ENCODE measurements around the gene LEP.
"Not testable (repeated sequence)": the region's sequence is repeated elsewhere in the genome, so short reads cannot be mapped to it uniquely, and the experiment has no call there.

LEP gene

DNA sequence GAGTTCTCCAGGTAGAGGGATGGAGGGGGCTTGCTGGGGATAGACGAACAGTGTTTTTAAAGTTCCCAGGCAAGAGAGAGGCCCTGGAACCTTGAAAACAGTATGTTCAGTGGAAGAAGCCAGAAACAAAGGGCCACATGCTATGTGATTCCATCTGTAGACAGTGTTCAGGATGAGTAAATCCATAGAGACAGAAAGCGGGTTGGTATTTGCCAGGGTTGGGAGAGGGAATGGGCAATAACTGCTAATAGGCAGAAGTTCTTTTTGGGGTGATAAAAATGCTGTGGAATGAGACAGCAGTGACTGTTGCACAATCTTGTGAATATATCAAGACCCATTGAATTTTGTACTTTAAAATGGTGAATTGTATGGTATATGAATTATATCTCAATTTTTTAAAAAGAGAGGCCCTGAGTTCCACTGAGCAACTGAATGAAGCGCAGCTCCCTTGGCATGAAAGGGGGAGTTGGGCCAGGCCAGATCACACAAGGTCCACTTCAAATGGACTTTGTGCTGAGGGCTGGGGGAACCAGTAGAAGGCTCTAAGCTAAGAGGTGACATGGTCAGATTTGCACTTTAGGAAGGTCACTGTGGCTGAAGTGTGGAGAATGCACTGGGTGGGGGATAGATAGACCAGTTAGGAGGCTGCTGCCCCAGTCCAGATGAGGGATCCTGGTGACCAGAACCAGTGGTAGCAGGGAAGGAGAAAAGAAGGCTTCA lies 34.0 kb downstream of the LEP start:
- H3K27me3 ChIP-seq (ENCODE audit: insufficient read depth, insufficient read length): no peaks in the 10 kb centered on the region
- H3K36me3 ChIP-seq (ENCODE audit: insufficient read depth, insufficient read length, low read length): no peaks in the 10 kb centered on the region
- H3K9ac ChIP-seq (ENCODE audit: insufficient read length, low read depth): no peak overlapping the region
- no peak overlapping the region for H3K4me3 ChIP-seq (ENCODE audit: insufficient read length, low read depth)
- TF ChIP-seq YY1 (IDR thresholded peaks at IDR 0.05; ENCODE audit: insufficient read depth, insufficient read length): no peak
- TF ChIP-seq SUZ12 (IDR thresholded peaks at IDR 0.05; ENCODE audit: extremely low read depth, insufficient read depth, insufficient read length): no peak
- no peak for TF ChIP-seq ZNF274 (IDR thresholded peaks at IDR 0.05; ENCODE audit: low read depth, low read length)
- H3K9me3 ChIP-seq (ENCODE audit: insufficient read depth, low read length): peaks cover under 1% of the 10 kb centered on the region
- peaks cover 2% of the 10 kb centered on the region for H3K4me1 ChIP-seq (ENCODE audit: insufficient read depth, insufficient read length)
- no peak for DNase-seq (ENCODE audit: low read depth, low spot score)

DNA sequence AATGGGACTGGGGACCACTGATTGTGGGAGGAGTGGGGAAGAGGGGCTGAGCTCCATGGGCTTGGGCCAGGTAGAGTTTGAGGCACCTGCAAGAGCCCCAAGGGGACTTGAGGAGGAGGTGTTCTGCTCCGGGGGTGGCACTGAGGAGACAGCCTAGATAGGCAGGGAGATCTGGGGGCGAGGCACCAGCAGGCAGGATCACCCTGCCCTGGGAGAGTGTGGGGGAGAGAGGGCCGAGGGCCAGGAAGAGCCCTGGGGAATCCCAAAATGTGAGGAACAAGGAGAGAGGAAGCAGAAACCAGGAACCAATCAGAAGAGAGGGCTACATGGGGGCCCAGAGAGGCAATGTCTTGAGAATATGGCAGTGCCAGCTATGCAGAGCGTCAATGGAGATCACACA lies 34.6 kb downstream of the LEP start:
- peaks cover 2% of the 10 kb centered on the region for H3K4me1 ChIP-seq (ENCODE audit: insufficient read depth, insufficient read length)
- no peak overlapping the region for H3K4me3 ChIP-seq (ENCODE audit: insufficient read length, low read depth)
- no peak for DNase-seq (ENCODE audit: low read depth, low spot score)
- no peaks in the 10 kb centered on the region for H3K27me3 ChIP-seq (ENCODE audit: insufficient read depth, insufficient read length)
- H3K36me3 ChIP-seq (ENCODE audit: insufficient read depth, insufficient read length, low read length): no peaks in the 10 kb centered on the region
- H3K9me3 ChIP-seq (ENCODE audit: insufficient read depth, low read length): peaks cover 7% of the 10 kb centered on the region
- H3K9ac ChIP-seq (ENCODE audit: insufficient read length, low read depth): no peak overlapping the region
- TF ChIP-seq SUZ12 (IDR thresholded peaks at IDR 0.05; ENCODE audit: extremely low read depth, insufficient read depth, insufficient read length): no peak

DNA sequence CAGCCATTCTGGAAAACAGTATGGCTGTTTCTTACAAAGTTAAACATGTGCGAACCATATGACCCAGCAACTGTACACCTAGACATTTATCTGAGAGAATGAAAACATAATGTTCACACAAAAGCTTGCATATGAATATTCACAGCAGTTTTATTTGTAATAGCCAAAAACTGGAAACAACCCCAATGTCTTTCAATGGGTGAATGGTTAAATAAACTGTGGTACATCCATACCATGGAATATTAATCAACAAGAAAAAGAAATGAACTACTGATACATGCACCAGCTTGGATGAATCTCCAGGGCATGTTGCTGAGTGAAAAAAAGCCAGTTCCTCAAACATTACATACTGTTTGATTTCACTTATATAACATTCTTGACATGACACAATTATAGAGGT lies 37.3 kb downstream of the LEP start:
- Histone ChIP-seq H3K36me3 (ENCODE audit: insufficient read depth, insufficient read length, low read length) (no peaks in the 10 kb centered on the region), H3K9ac (ENCODE audit: insufficient read length, low read depth) (no peak overlapping the region), H3K9me3 (ENCODE audit: insufficient read depth, low read length) (peaks cover 7% of the 10 kb centered on the region), H3K27me3 (ENCODE audit: insufficient read depth, insufficient read length) (no peaks in the 10 kb centered on the region), H3K4me3 (ENCODE audit: insufficient read length, low read depth) (no peak overlapping the region), H3K4me1 (ENCODE audit: insufficient read depth, insufficient read length) (peaks cover 2% of the 10 kb centered on the region)
- DNase-seq (ENCODE audit: low read depth, low spot score): no peak
- no peak for TF ChIP-seq YY1 (IDR thresholded peaks at IDR 0.05; ENCODE audit: insufficient read depth, insufficient read length)
- no peak for TF ChIP-seq SUZ12 (IDR thresholded peaks at IDR 0.05; ENCODE audit: extremely low read depth, insufficient read depth, insufficient read length)
- TF ChIP-seq ZNF274 (IDR thresholded peaks at IDR 0.05; ENCODE audit: low read depth, low read length): no peak

DNA sequence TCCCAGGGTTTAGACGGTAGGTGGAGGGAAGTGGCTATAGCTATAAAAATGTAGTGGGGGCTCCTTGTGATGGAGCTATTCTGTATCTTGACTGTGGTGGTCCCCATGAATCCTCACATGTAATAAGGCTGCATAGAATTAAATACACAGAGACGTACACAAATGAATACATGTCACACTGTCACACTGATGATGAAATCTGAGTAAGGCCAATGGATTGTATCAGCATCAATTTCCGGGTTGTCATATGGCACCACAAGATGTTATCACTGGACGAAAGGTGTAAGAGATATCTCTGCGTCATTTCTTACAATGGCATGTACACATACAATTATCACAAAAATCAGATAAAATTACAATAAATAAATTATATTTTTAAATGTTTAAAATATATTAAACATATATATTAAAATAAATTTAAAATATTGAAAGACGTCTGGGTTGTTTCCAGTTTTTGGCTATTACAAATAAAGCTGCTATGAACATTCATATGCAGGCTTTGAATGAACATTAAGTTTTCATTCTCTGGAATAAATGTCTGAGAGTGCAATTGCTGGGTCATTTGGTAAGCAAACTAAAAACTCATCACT lies 38.1 kb downstream of the LEP start:
- Histone ChIP-seq H3K9ac (ENCODE audit: insufficient read length, low read depth) (no peak overlapping the region), H3K4me3 (ENCODE audit: insufficient read length, low read depth) (no peak overlapping the region), H3K9me3 (ENCODE audit: insufficient read depth, low read length) (peaks cover 7% of the 10 kb centered on the region), H3K4me1 (ENCODE audit: insufficient read depth, insufficient read length) (no peaks in the 10 kb centered on the region), H3K27me3 (ENCODE audit: insufficient read depth, insufficient read length) (no peaks in the 10 kb centered on the region), H3K36me3 (ENCODE audit: insufficient read depth, insufficient read length, low read length) (no peaks in the 10 kb centered on the region)
- no peak for TF ChIP-seq ZNF274 (IDR thresholded peaks at IDR 0.05; ENCODE audit: low read depth, low read length)
- no peak for TF ChIP-seq SUZ12 (IDR thresholded peaks at IDR 0.05; ENCODE audit: extremely low read depth, insufficient read depth, insufficient read length)
- no peak for TF ChIP-seq YY1 (IDR thresholded peaks at IDR 0.05; ENCODE audit: insufficient read depth, insufficient read length)
- DNase-seq (ENCODE audit: low read depth, low spot score): no peak

DNA sequence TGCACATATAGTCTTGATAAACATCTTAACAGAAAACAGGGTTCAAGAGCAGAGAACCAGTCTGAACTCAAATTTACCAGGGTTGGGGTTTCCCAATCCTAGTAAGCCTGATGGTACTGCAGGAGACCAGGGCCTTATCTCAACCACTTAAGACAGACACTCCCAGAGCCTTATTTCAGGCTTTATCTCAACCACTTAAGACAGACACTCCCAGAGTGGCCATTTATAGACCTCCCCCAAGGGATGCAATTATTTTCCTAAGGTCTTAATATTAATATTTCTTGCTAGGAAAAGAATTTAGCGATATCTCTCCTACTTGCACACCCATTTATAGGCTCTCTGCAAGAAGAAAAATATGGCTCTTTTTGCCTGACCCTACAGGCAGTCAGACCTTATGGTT lies 39.4 kb downstream of the LEP start:
- not testable (repeated sequence) for DNase-seq (ENCODE audit: low read depth, low spot score); H3K27me3 ChIP-seq (ENCODE audit: insufficient read depth, insufficient read length); H3K9me3 ChIP-seq (ENCODE audit: insufficient read depth, low read length); H3K4me3 ChIP-seq (ENCODE audit: insufficient read length, low read depth); H3K9ac ChIP-seq (ENCODE audit: insufficient read length, low read depth); H3K36me3 ChIP-seq (ENCODE audit: insufficient read depth, insufficient read length, low read length); H3K4me1 ChIP-seq (ENCODE audit: insufficient read depth, insufficient read length)

DNA sequence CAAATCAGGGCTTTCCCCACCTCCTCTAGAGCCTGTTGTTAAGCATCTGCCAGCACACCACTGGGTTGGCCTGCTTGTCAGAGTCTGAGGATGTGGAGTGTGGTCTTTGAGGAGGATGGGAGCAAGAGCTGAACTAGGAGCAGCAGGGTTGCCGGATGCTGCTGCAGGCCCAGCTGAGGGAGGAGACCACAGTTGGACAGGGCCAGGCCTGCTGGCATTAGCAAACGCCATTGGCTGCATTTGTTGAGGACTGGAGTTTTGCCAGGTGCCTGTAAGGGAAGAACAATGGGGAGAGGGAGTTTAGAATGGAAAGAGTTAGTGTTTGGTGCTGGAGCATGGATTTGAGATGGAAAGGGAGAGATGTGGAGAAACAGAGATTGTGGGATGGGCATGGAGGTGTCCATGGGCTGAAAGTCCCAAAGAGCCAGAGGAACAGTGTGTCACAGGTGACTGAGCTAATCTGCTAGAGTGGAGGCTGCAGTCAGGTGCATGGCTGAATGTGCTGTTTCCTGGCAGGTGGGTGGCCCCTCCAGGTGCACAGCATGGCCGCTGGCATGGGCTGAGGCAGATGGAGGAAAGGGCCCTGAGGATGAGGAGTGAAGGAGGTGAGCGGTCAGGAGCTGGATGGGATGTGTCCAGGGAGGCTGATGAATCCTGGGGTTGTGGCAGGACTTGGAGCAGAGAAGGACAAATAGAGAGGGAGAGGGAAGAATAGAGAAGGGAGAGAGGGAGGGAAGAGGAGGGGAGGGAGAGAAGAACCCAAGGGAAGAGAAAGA lies 40.7 kb downstream of the LEP start:
- no peaks in the 10 kb centered on the region for H3K27me3 ChIP-seq (ENCODE audit: insufficient read depth, insufficient read length)
- H3K4me1 ChIP-seq (ENCODE audit: insufficient read depth, insufficient read length): no peaks in the 10 kb centered on the region
- peaks cover 7% of the 10 kb centered on the region for H3K9me3 ChIP-seq (ENCODE audit: insufficient read depth, low read length)
- no peak overlapping the region for H3K4me3 ChIP-seq (ENCODE audit: insufficient read length, low read depth)
- TF ChIP-seq SUZ12 (IDR thresholded peaks at IDR 0.05; ENCODE audit: extremely low read depth, insufficient read depth, insufficient read length): no peak
- TF ChIP-seq ZNF274 (IDR thresholded peaks at IDR 0.05; ENCODE audit: low read depth, low read length): no peak
- TF ChIP-seq YY1 (IDR thresholded peaks at IDR 0.05; ENCODE audit: insufficient read depth, insufficient read length): no peak
- DNase-seq (ENCODE audit: low read depth, low spot score): no peak
- H3K36me3 ChIP-seq (ENCODE audit: insufficient read depth, insufficient read length, low read length): no peaks in the 10 kb centered on the region
- no peak overlapping the region for H3K9ac ChIP-seq (ENCODE audit: insufficient read length, low read depth)

DNA sequence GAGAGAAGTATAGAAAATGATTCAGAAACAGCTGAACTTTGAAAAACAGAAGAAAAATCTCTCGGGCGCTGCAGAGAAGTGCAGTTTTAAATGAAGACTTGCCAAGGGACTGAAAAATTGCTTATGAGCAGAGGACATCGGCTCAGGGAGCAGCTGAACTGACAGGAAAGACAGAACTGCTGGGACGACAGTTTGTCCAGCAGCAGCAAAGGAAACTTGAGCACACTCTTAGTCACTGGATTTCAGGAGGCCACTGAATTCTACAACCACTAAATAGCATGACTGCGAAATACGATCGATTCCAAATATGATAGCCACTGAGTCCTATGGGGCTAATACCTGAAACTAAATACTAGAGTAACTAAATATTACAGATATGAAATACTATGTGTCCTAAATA lies 43.0 kb downstream of the LEP start:
- Histone ChIP-seq H3K36me3 (ENCODE audit: insufficient read depth, insufficient read length, low read length) (no peaks in the 10 kb centered on the region), H3K27me3 (ENCODE audit: insufficient read depth, insufficient read length) (no peaks in the 10 kb centered on the region), H3K9me3 (ENCODE audit: insufficient read depth, low read length) (peaks cover 7% of the 10 kb centered on the region), H3K4me1 (ENCODE audit: insufficient read depth, insufficient read length) (no peaks in the 10 kb centered on the region), H3K9ac (ENCODE audit: insufficient read length, low read depth) (no peak overlapping the region), H3K4me3 (ENCODE audit: insufficient read length, low read depth) (no peak overlapping the region)
- no peak for TF ChIP-seq ZNF274 (IDR thresholded peaks at IDR 0.05; ENCODE audit: low read depth, low read length)
- TF ChIP-seq YY1 (IDR thresholded peaks at IDR 0.05; ENCODE audit: insufficient read depth, insufficient read length): no peak
- no peak for TF ChIP-seq SUZ12 (IDR thresholded peaks at IDR 0.05; ENCODE audit: extremely low read depth, insufficient read depth, insufficient read length)
- DNase-seq (ENCODE audit: low read depth, low spot score): no peak

All from NT2/D1 (cell line).